Transverse colon (tissue), 4 donors: ENCODE results near the gene PI4K2A. TPM values are rescaled to one million over a fixed set of nuclear protein-coding genes. Genes with fewer than 3 reads are reported as not detected.

Source experiments
- DNase-seq: peaks from one replicate; pipeline ENCODE4 v3.0.0-alpha.2; 2019
- H3K27ac ChIP-seq, 4 donors: fragments of 200-600 bp; sonication (generic); 2 replicates each; pipeline ENCODE4 v1.5.1; 2016 to 2018; ENCODE audit warnings: inconsistent platforms in 4 of 4
- H3K27me3 ChIP-seq: fragments of 200-600 bp; sonication (generic); 2 replicates; pipeline ENCODE4 v1.5.1; 2017; ENCODE audit warnings: inconsistent platforms
- H3K36me3 ChIP-seq, 4 donors: fragments of 200-600 bp; sonication (generic); 2 replicates each; pipeline ENCODE4 v1.5.1; 2017 to 2019; ENCODE audit warnings: inconsistent platforms in 4 of 4
- H3K4me1 ChIP-seq, 4 donors: fragments of 200-600 bp; sonication (generic); 2 replicates each; pipeline ENCODE4 v1.5.1; 2017 to 2020; ENCODE audit warnings: inconsistent platforms in 4 of 4
- H3K4me3 ChIP-seq, 4 donors: fragments of 200-600 bp; sonication (generic); 1 replicate in 1 of 4; 2 replicates in 3 of 4; pipeline versions ENCODE4 v1.5.1 to v1.6.1; 2017 to 2019; ENCODE audit warnings: inconsistent platforms in 4 of 4
- H3K9me3 ChIP-seq, 2 donors: fragments of 200-600 bp; sonication (generic); 2 replicates each; pipeline ENCODE4 v1.5.1; 2017 to 2019; ENCODE audit warnings: inconsistent platforms in 2 of 2
- CTCF ChIP-seq, 5 experiments: fragments of 200-600 bp in 3 of 5; fragments of 450-650 bp in 2 of 5; sonication (generic) in 3 of 5; IDR thresholded peaks; 1 replicate in 2 of 5; 2 replicates in 3 of 5; pipeline ENCODE4 v1.5.1; 2016 to 2017; ENCODE audit warnings: antibody characterized with exemption in 5 of 5, inconsistent platforms in 3 of 5, mild to moderate bottlenecking in 2 of 5, moderate library complexity in 1 of 5
- EP300 ChIP-seq: sonication (generic); formaldehyde crosslinking; IDR thresholded peaks from one replicate; pipeline ENCODE4 v1.6.1; 2017; ENCODE audit warnings: antibody characterized with exemption, low read depth
- POLR2A ChIP-seq: fragments of 450-650 bp; IDR thresholded peaks from one replicate; pipeline ENCODE4 v1.6.1; 2016; ENCODE audit warnings: antibody characterized with exemption, mild to moderate bottlenecking, moderate library complexity
- POLR2AphosphoS5 ChIP-seq, 3 donors: sonication (generic); formaldehyde crosslinking; IDR thresholded peaks; one replicate each; pipeline ENCODE4 v1.6.1; 2016; ENCODE audit warnings: antibody characterized with exemption in 3 of 3
- WGBS, 2 donors: methylation state at CpG; one replicate each; pipeline ENCODE4 v1.1.5; 2018; ENCODE audit warnings: low coverage in 1 of 2; 5-methylcytosine and 5-hydroxymethylcytosine counted together
- in situ Hi-C, 4 donors: fragments of 200-750 bp; cut with MboI; loops; one replicate each; pipeline versions ENCODE4 v1.15.0 to v1.15.1; 2017; ENCODE audit warnings: low sequenced_read_pairs in 3 of 4, low pct_ligation_motif_present in 1 of 4, low pct_unique_long_range_greater_than_20kb in 1 of 4
- intact Hi-C: fragments of 100-400 bp; cut with DNase I; formaldehyde crosslinking; loops from one replicate; pipeline ENCODE4 v1.15.1; 2023; ENCODE audit warnings: low total_unique reads
- total RNA-seq, 4 donors: library from RNA; depleted of rRNA; stranded (reverse); fragments of >200 nt; gene quantifications; one replicate each; pipeline ENCODE4 v1.1.0, GENCODE V29; 2016

The PI4K2A gene
- total RNA-seq, 4 donors from 2014 or later: 7.6 to 19.1 (median 11.3) TPM

GRCh38 chr10:97705006-97705670 is 64.7 kb downstream of the PI4K2A start:
- no peaks in the 10 kb centered on the region for H3K9me3 ChIP-seq
- intact Hi-C loops: no loop called here
- H3K27ac ChIP-seq: no peak overlapping the region
- H3K4me3 ChIP-seq: no peak overlapping the region
- no peak for DNase-seq
- H3K36me3 ChIP-seq: no peaks in the 10 kb centered on the region
- TF ChIP-seq EP300 (no peak), POLR2AphosphoS5 (IDR thresholded peaks at IDR 0.05) (no peak)
- peaks cover 3 to 20% (median 11%) of the 10 kb centered on the region in 4 donors for H3K4me1 ChIP-seq
- no peaks in the 10 kb centered on the region for H3K27me3 ChIP-seq
- in situ Hi-C loops: no loop called here
- 74 to 100% methylated on average over 1 to 3 of the region's 3 CpGs for WGBS, 2 donors

GRCh38 chr10:97707134-97707861 is 66.8 kb downstream of the PI4K2A start:
- DNase-seq: no peak

GRCh38 chr10:97708167-97708566 is 67.7 kb downstream of the PI4K2A start:
- in situ Hi-C loops (no loop called here), intact Hi-C loops (no loop called here)
- Histone ChIP-seq H3K4me3 (no peak overlapping the region), H3K36me3 (no peaks in the 10 kb centered on the region), H3K27me3 (no peaks in the 10 kb centered on the region), H3K9me3 (no peaks in the 10 kb centered on the region), H3K27ac (peak overlapping the region in 3 of 4 donors; percentile 64 to 67 (median 67)), H3K4me1 (peaks cover 8 to 29% (median 11%) of the 10 kb centered on the region in 4 donors)
- 88% methylated on average over 2 of the region's 2 CpGs; no CpG with 5 or more reads in 1 of the 2 donors for WGBS, 2 donors
- no peak for TF ChIP-seq POLR2AphosphoS5 (IDR thresholded peaks at IDR 0.05)
- TF ChIP-seq EP300: no peak
- no peak for TF ChIP-seq CTCF (IDR thresholded peaks at IDR 0.05)
- no peak for TF ChIP-seq POLR2A
- no peak for DNase-seq

More at GRCh38 chr10:97707134-97707861, 66.8 kb downstream of the PI4K2A start:
- Histone ChIP-seq H3K4me3 (no peak overlapping the region), H3K36me3 (no peaks in the 10 kb centered on the region), H3K27me3 (no peaks in the 10 kb centered on the region), H3K4me1 (peaks cover 3 to 21% (median 8%) of the 10 kb centered on the region in 4 donors), H3K27ac (peak overlapping the region in 2 of 4 donors; percentile 25 to 67), H3K9me3 (no peaks in the 10 kb centered on the region)
- in situ Hi-C loops: no loop called here
- no peak for TF ChIP-seq EP300
- 76% methylated on average over 11 of the region's 11 CpGs; no CpG with 5 or more reads in 1 of the 2 donors for WGBS, 2 donors
- intact Hi-C loops: no loop called here

GRCh38 chr10:97708976-97709946 is 68.8 kb downstream of the PI4K2A start:
- DNase-seq: peak; percentile 81
- WGBS, 2 donors: 35% methylated on average over 4 to 18 of the region's 18 CpGs
- intact Hi-C loops (no loop called here), in situ Hi-C loops (no loop called here)
- Histone ChIP-seq H3K4me1 (peaks cover 8 to 32% (median 15%) of the 10 kb centered on the region in 4 donors), H3K27me3 (no peaks in the 10 kb centered on the region), H3K36me3 (no peaks in the 10 kb centered on the region), H3K4me3 (no peak overlapping the region), H3K9me3 (no peaks in the 10 kb centered on the region), H3K27ac (peak overlapping the region; percentile 31 to 67 (median 66))
- TF ChIP-seq EP300 (no peak), CTCF (IDR thresholded peaks at IDR 0.05) (peak; percentile 63 to 70 (median 68))
